Superior temporal gyrus (tissue), 1 donor: Measurements from ENCODE around the gene CCL11.

Source experiments
- DNase-seq: peaks from one replicate; pipeline ENCODE4 v3.0.0-alpha.2; 2016; ENCODE audit errors: extremely low spot score

CCL11 gene

GRCh38 chr17:34285286-34285792 is at the start of gene CCL11:
Gene CCL11, plus strand, starts transcription at chr17:34285742. Its CDS starts 67 bp downstream, at chr17:34285809.
- DNase-seq = no peak

- DNase-seq = no peak
These were observed 49.2 kb upstream of the CCL11 start for GRCh38 chr17:34236281-34236892.

- no peak for DNase-seq
These were observed 48.1 kb upstream of the CCL11 start for GRCh38 chr17:34237458-34237857.

- DNase-seq = no peak
These were observed 44.5 kb upstream of the CCL11 start for GRCh38 chr17:34241062-34241461.

- no peak for DNase-seq
These were observed 42.8 kb upstream of the CCL11 start for GRCh38 chr17:34242587-34243363.

- no peak for DNase-seq
These were observed 41.9 kb upstream of the CCL11 start for GRCh38 chr17:34243364-34244320.

- DNase-seq = no peak
These were observed 40.1 kb upstream of the CCL11 start for GRCh38 chr17:34245351-34245905.

GRCh38 chr17:34246446-34246845 is 39.1 kb upstream of the CCL11 start:
- no peak for DNase-seq

- no peak for DNase-seq
These were observed 38.7 kb upstream of the CCL11 start for GRCh38 chr17:34246881-34247280.

- no peak for DNase-seq
These were observed 37.0 kb upstream of the CCL11 start for GRCh38 chr17:34248511-34249024.

- DNase-seq = no peak
These were observed 36.5 kb upstream of the CCL11 start for GRCh38 chr17:34249061-34249460.

GRCh38 chr17:34249478-34249877 is 36.1 kb upstream of the CCL11 start:
- DNase-seq = no peak

- DNase-seq = no peak
These were observed 34.4 kb upstream of the CCL11 start for GRCh38 chr17:34251186-34251585.

- no peak for DNase-seq
These were observed 33.5 kb upstream of the CCL11 start for GRCh38 chr17:34252095-34252443.

- peak; percentile 76 for DNase-seq
These were observed 33.0 kb upstream of the CCL11 start for GRCh38 chr17:34252444-34253138.

- DNase-seq = no peak
These were observed 32.4 kb upstream of the CCL11 start for GRCh38 chr17:34253139-34253525.

GRCh38 chr17:34254146-34254545 is 31.4 kb upstream of the CCL11 start:
- DNase-seq = no peak

GRCh38 chr17:34254651-34255380 is 30.7 kb upstream of the CCL11 start, which contains the start of gene CCL2:
Gene CCL2, plus strand, starts transcription at chr17:34255285. Its CDS starts 65 bp downstream, at chr17:34255350.
- no peak for DNase-seq

GRCh38 chr17:34255381-34255732 is 30.2 kb upstream of the CCL11 start:
- no peak for DNase-seq

GRCh38 chr17:34255841-34256240 is 29.7 kb upstream of the CCL11 start:
- DNase-seq = no peak
